Kidney (tissue), 14 donors: ENCODE measurements around the gene KLHL29. TPM values are rescaled to one million over a fixed set of nuclear protein-coding genes. Genes with fewer than 3 reads are reported as not detected.

Experiments
- DNase-seq, 5 donors: peaks; one replicate each; pipeline ENCODE4 v3.0.0-alpha.2; 2013 to 2020
- FAIRE-seq: peaks from 2 replicates; lab custom pipeline; 2012; peaks lifted over from hg19 to GRCh38; lab: Jason Lieb, UNC
- H3K27ac ChIP-seq, 2 donors: one replicate each; pipeline ENCODE4 v1.7.0; 2013; ENCODE audit warnings: low read depth in 2 of 2, low read length in 2 of 2, inconsistent platforms in 1 of 2
- H3K27me3 ChIP-seq: one replicate; pipeline ENCODE4 v1.7.1; 2013; ENCODE audit warnings: low read length, inconsistent platforms; ENCODE audit not compliant: control insufficient read depth, insufficient read depth
- H3K36me3 ChIP-seq, 3 donors: one replicate each; pipeline versions ENCODE4 v1.7.0 to v1.7.1; 2013; ENCODE audit warnings: low read length in 3 of 3, control low read depth in 1 of 3, inconsistent platforms in 1 of 3; ENCODE audit not compliant: insufficient read depth in 3 of 3, control insufficient read depth in 2 of 3
- H3K4me1 ChIP-seq, 3 donors: one replicate each; pipeline versions ENCODE4 v1.7.0 to v1.7.1; 2013; ENCODE audit warnings: low read length in 3 of 3, inconsistent platforms in 1 of 3, low read depth in 1 of 3; ENCODE audit not compliant: control insufficient read depth in 2 of 3, insufficient read depth in 2 of 3
- H3K4me3 ChIP-seq, 3 donors: one replicate each; pipeline versions ENCODE4 v1.7.0 to v1.8.1; 2013; ENCODE audit warnings: low read length in 3 of 3, control low read depth in 1 of 3, inconsistent platforms in 1 of 3
- H3K9ac ChIP-seq, 3 donors: one replicate each; pipeline versions ENCODE4 v1.7.0 to v1.7.1; 2013; ENCODE audit warnings: low read length in 3 of 3, control low read depth in 1 of 3, inconsistent platforms in 1 of 3
- H3K9me3 ChIP-seq, 3 donors: one replicate each; pipeline versions ENCODE4 v1.7.0 to v1.7.1; 2013; ENCODE audit warnings: low read length in 3 of 3, control low read depth in 1 of 3, inconsistent platforms in 1 of 3; ENCODE audit not compliant: control insufficient read depth in 2 of 3, insufficient read depth in 1 of 3
- CTCF ChIP-seq: IDR thresholded peaks from 3 replicates; pipeline ENCODE4 v1.5.1; 2012; ENCODE audit warnings: mild to moderate bottlenecking, moderate library complexity, borderline replicate concordance; ENCODE audit not compliant: insufficient read depth; ENCODE audit errors: extremely low read depth
- intact Hi-C: fragments of 100-400 bp; cut with DNase I; formaldehyde crosslinking; loops from one replicate; pipeline ENCODE4 v1.11.1; 2022
- polyA plus RNA-seq: library from polyadenylated mRNA; stranded (reverse); fragments of 350-450 nt; fragmentation: Illumina TruSeq; extraction: RNeasy Lipid Tissue Mini Kit (QIAGEN cat#74804); gene quantifications from one replicate; pipeline ENCODE4 v1.2.3, GENCODE V29; 2014; ENCODE audit warnings: low read depth, low replicate concordance; ENCODE audit not compliant: insufficient read depth
- total RNA-seq: library from RNA; stranded (reverse); fragmentation: NEBNext Ultra II Directional; extraction: Animal tissue kit (Norgen Biotek cat#: 25700); gene quantifications from one replicate; pipeline ENCODE4 v1.2.1, GENCODE V29; 2021
- donor health status: control.
- donor health status: control.
- donor health status: control.
- donor health status: control.
- donor health status: control.
- donor health status: DM: yes; HTN: yes; CAD: no.
- donor health status: Normal renal cell carcinoma (clear cell type).

KLHL29 gene
- total and polyA plus RNA-seq, 2 donors from 2014 or later = 1.5 to 10.5 TPM

- Histone ChIP-seq H3K27ac (no peak overlapping the region), H3K4me1 (no peaks in the 10 kb centered on the region), H3K27me3 (no peaks in the 10 kb centered on the region), H3K4me3 (no peak overlapping the region), H3K9me3 (peaks cover 0 to 6% (median 0%) of the 10 kb centered on the region in 3 donors), H3K36me3 (no peaks in the 10 kb centered on the region), H3K9ac (no peak overlapping the region)
- FAIRE-seq = no peak
- no peak for DNase-seq
- TF ChIP-seq CTCF = no peak
- intact Hi-C loops = no loop called here
Observed at GRCh38 chr2:23445450-23445868, 60.5 kb downstream of the KLHL29 start.

- DNase-seq (peak in 1 of 5 donors; percentile 4), FAIRE-seq (no peak)
- intact Hi-C loops = no loop called here
- Histone ChIP-seq H3K27me3 (no peaks in the 10 kb centered on the region), H3K9me3 (peaks cover 0 to under 1% (median 0%) of the 10 kb centered on the region in 3 donors), H3K36me3 (no peaks in the 10 kb centered on the region), H3K4me3 (no peak overlapping the region), H3K27ac (no peak overlapping the region), H3K9ac (no peak overlapping the region), H3K4me1 (no peaks in the 10 kb centered on the region)
- no peak for TF ChIP-seq CTCF
Observed at GRCh38 chr2:23446916-23447315, 61.9 kb downstream of the KLHL29 start.

- H3K4me3 ChIP-seq = no peak overlapping the region
- H3K9me3 ChIP-seq = no peaks in the 10 kb centered on the region
- H3K36me3 ChIP-seq = no peaks in the 10 kb centered on the region
- no peak for FAIRE-seq
- H3K27ac ChIP-seq = no peak overlapping the region
- H3K27me3 ChIP-seq = no peaks in the 10 kb centered on the region
- no peaks in the 10 kb centered on the region for H3K4me1 ChIP-seq
- no peak for TF ChIP-seq CTCF
- peak in 1 of 5 donors; percentile 6 for DNase-seq
- no peak overlapping the region for H3K9ac ChIP-seq
- intact Hi-C loops = no loop called here
Observed at GRCh38 chr2:23447405-23447804, 62.4 kb downstream of the KLHL29 start.

- intact Hi-C loops = no loop called here
- H3K27ac ChIP-seq = no peak overlapping the region
- no peaks in the 10 kb centered on the region for H3K27me3 ChIP-seq
- DNase-seq (peak in 1 of 5 donors; percentile 7), FAIRE-seq (no peak)
- no peaks in the 10 kb centered on the region for H3K9me3 ChIP-seq
- H3K4me3 ChIP-seq = no peak overlapping the region
- TF ChIP-seq CTCF = no peak
- no peaks in the 10 kb centered on the region for H3K4me1 ChIP-seq
- no peaks in the 10 kb centered on the region for H3K36me3 ChIP-seq
- H3K9ac ChIP-seq = no peak overlapping the region
Observed at GRCh38 chr2:23448906-23449305, 63.9 kb downstream of the KLHL29 start.
